ENCODE results near the gene EIPR1. TPM values are rescaled to one million over a fixed set of nuclear protein-coding genes. Genes with fewer than 3 reads are reported as not detected.

Gene EIPR1
- total RNA-seq, 1 donor from 2014 or later, result 27.8 TPM

- Mint-ChIP-seq H3K4me1 (ENCODE audit: low read depth, unreplicated experiment) (peaks cover 9% of the 10 kb centered on the region), H3K4me3 (ENCODE audit: unreplicated experiment) (no peak overlapping the region), H3K36me3 (ENCODE audit: low read depth, unreplicated experiment) (peaks cover 7% of the 10 kb centered on the region), H3K27me3 (ENCODE audit: low read depth, unreplicated experiment) (no peaks in the 10 kb centered on the region), H3K9me3 (ENCODE audit: unreplicated experiment) (peaks cover 2% of the 10 kb centered on the region), H3K27ac (ENCODE audit: unreplicated experiment) (no peak overlapping the region)
- no peak overlapping the region for H3K4me2 ChIP-seq (ENCODE audit: low read length)
- peaks cover 21% of the 10 kb centered on the region for H4K20me1 ChIP-seq (ENCODE audit: insufficient read depth, low read length)
- no peaks in the 10 kb centered on the region for H3K36me3 ChIP-seq (ENCODE audit: insufficient read depth, low read length)
- H3K4me1 ChIP-seq (ENCODE audit: insufficient read depth, low read length), result no peaks in the 10 kb centered on the region
- H3K27me3 ChIP-seq (ENCODE audit: insufficient read depth, low read length), result no peaks in the 10 kb centered on the region
- TF ChIP-seq EZH2 (IDR thresholded peaks at IDR 0.05; ENCODE audit: insufficient read depth, low read length), result no peak
- TF ChIP-seq, protein P1, sequence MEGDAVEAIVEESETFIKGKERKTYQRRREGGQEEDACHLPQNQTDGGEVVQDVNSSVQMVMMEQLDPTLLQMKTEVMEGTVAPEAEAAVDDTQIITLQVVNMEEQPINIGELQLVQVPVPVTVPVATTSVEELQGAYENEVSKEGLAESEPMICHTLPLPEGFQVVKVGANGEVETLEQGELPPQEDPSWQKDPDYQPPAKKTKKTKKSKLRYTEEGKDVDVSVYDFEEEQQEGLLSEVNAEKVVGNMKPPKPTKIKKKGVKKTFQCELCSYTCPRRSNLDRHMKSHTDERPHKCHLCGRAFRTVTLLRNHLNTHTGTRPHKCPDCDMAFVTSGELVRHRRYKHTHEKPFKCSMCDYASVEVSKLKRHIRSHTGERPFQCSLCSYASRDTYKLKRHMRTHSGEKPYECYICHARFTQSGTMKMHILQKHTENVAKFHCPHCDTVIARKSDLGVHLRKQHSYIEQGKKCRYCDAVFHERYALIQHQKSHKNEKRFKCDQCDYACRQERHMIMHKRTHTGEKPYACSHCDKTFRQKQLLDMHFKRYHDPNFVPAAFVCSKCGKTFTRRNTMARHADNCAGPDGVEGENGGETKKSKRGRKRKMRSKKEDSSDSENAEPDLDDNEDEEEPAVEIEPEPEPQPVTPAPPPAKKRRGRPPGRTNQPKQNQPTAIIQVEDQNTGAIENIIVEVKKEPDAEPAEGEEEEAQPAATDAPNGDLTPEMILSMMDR (IDR thresholded peaks at IDR 0.05; ENCODE audit: insufficient read depth, low read depth, low read length), result no peak
- H2AFZ ChIP-seq (ENCODE audit: low read depth, low read length), result no peak overlapping the region
- no peak overlapping the region for H3K27ac ChIP-seq (ENCODE audit: low read depth, low read length)
- FAIRE-seq (no peak), DNase-seq (ENCODE audit: low read depth) (no peak)
- H3K9ac ChIP-seq (ENCODE audit: low read length), result no peak overlapping the region
- H3K79me2 ChIP-seq (ENCODE audit: insufficient read depth, low read length), result no peaks in the 10 kb centered on the region
- no peaks in the 10 kb centered on the region for H3K9me3 ChIP-seq (ENCODE audit: insufficient read depth, low read depth, low read length)
- no peak overlapping the region for H3K4me3 ChIP-seq (ENCODE audit: insufficient read depth, low read depth, low read length)
These were observed 121.5 kb downstream of the EIPR1 start for GRCh38 chr2:3256157-3256556.

GRCh38 chr2:3254442-3254941, 123.1 kb downstream of the EIPR1 start:
- Mint-ChIP-seq H3K9me3 (ENCODE audit: unreplicated experiment) (peaks cover 2% of the 10 kb centered on the region), H3K36me3 (ENCODE audit: low read depth, unreplicated experiment) (peaks cover 9% of the 10 kb centered on the region), H3K27ac (ENCODE audit: unreplicated experiment) (no peak overlapping the region), H3K4me1 (ENCODE audit: low read depth, unreplicated experiment) (peaks cover 9% of the 10 kb centered on the region), H3K27me3 (ENCODE audit: low read depth, unreplicated experiment) (no peaks in the 10 kb centered on the region), H3K4me3 (ENCODE audit: unreplicated experiment) (no peak overlapping the region)
- Histone ChIP-seq H3K79me2 (ENCODE audit: insufficient read depth, low read length) (no peaks in the 10 kb centered on the region), H3K4me2 (ENCODE audit: low read length) (no peak overlapping the region), H3K4me1 (ENCODE audit: insufficient read depth, low read length) (no peaks in the 10 kb centered on the region), H3K36me3 (ENCODE audit: insufficient read depth, low read length) (no peaks in the 10 kb centered on the region), H2AFZ (ENCODE audit: low read depth, low read length) (no peak overlapping the region), H4K20me1 (ENCODE audit: insufficient read depth, low read length) (peaks cover 16% of the 10 kb centered on the region), H3K9me3 (ENCODE audit: insufficient read depth, low read depth, low read length) (no peaks in the 10 kb centered on the region), H3K4me3 (ENCODE audit: insufficient read depth, low read depth, low read length) (no peak overlapping the region), H3K27ac (ENCODE audit: low read depth, low read length) (no peak overlapping the region), H3K9ac (ENCODE audit: low read length) (no peak overlapping the region), H3K27me3 (ENCODE audit: insufficient read depth, low read length) (no peaks in the 10 kb centered on the region)
- TF ChIP-seq, protein P1 (IDR thresholded peaks at IDR 0.05; ENCODE audit: insufficient read depth, low read depth, low read length), result no peak
- no peak for TF ChIP-seq EZH2 (IDR thresholded peaks at IDR 0.05; ENCODE audit: insufficient read depth, low read length)
- FAIRE-seq (no peak), DNase-seq (ENCODE audit: low read depth) (no peak)

DNA sequence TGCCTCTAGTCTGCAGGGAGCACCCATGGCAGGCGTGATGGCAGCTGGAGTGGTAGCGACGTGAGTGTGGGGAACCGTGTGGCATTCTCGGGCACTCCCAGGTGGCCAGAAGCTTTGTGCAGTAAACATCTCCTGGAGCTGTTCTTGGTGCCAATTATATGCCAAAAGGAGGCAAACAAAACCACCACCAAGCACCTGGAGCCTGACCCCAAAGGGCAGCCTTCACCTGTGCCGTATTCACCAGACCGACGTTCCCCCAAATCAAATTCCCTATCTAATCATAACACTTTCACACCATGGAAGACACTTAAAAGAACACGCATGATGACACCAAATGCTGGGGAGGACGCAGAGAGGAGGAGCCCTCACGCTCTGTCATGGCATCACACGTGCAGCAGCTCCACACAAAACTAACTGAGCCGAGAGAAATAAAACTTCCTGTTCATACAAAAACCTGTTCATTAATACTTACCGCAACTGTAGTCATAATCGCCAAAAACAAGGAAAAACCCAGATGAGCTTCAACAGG, 123.6 kb downstream of the EIPR1 start:
- Mint-ChIP-seq H3K36me3 (ENCODE audit: low read depth, unreplicated experiment) (peaks cover 14% of the 10 kb centered on the region), H3K27ac (ENCODE audit: unreplicated experiment) (no peak overlapping the region), H3K9me3 (ENCODE audit: unreplicated experiment) (peaks cover 4% of the 10 kb centered on the region), H3K4me3 (ENCODE audit: unreplicated experiment) (no peak overlapping the region), H3K27me3 (ENCODE audit: low read depth, unreplicated experiment) (no peaks in the 10 kb centered on the region), H3K4me1 (ENCODE audit: low read depth, unreplicated experiment) (peaks cover 9% of the 10 kb centered on the region)
- Histone ChIP-seq H3K27me3 (ENCODE audit: insufficient read depth, low read length) (no peaks in the 10 kb centered on the region), H3K9me3 (ENCODE audit: insufficient read depth, low read depth, low read length) (no peaks in the 10 kb centered on the region), H3K79me2 (ENCODE audit: insufficient read depth, low read length) (no peaks in the 10 kb centered on the region), H3K4me1 (ENCODE audit: insufficient read depth, low read length) (no peaks in the 10 kb centered on the region), H3K9ac (ENCODE audit: low read length) (no peak overlapping the region), H3K27ac (ENCODE audit: low read depth, low read length) (no peak overlapping the region), H4K20me1 (ENCODE audit: insufficient read depth, low read length) (peaks cover 16% of the 10 kb centered on the region), H2AFZ (ENCODE audit: low read depth, low read length) (no peak overlapping the region), H3K36me3 (ENCODE audit: insufficient read depth, low read length) (no peaks in the 10 kb centered on the region), H3K4me2 (ENCODE audit: low read length) (no peak overlapping the region), H3K4me3 (ENCODE audit: insufficient read depth, low read depth, low read length) (no peak overlapping the region)
- no peak for TF ChIP-seq EZH2 (IDR thresholded peaks at IDR 0.05; ENCODE audit: insufficient read depth, low read length)
- TF ChIP-seq, protein P1 (IDR thresholded peaks at IDR 0.05; ENCODE audit: insufficient read depth, low read depth, low read length), result no peak
- DNase-seq (ENCODE audit: low read depth), result no peak
- no peak for FAIRE-seq
